ENCODE results near the gene CDKN1A. TPM values are rescaled to one million over a fixed set of nuclear protein-coding genes. Genes with fewer than 3 reads are reported as not detected.
"Not testable (repeated sequence)": the region's sequence is repeated elsewhere in the genome, so short reads cannot be mapped to it uniquely, and the experiment has no call there.

Gene CDKN1A
- total RNA-seq, 1 experiment from 2014 or later = 25.8 TPM

DNA sequence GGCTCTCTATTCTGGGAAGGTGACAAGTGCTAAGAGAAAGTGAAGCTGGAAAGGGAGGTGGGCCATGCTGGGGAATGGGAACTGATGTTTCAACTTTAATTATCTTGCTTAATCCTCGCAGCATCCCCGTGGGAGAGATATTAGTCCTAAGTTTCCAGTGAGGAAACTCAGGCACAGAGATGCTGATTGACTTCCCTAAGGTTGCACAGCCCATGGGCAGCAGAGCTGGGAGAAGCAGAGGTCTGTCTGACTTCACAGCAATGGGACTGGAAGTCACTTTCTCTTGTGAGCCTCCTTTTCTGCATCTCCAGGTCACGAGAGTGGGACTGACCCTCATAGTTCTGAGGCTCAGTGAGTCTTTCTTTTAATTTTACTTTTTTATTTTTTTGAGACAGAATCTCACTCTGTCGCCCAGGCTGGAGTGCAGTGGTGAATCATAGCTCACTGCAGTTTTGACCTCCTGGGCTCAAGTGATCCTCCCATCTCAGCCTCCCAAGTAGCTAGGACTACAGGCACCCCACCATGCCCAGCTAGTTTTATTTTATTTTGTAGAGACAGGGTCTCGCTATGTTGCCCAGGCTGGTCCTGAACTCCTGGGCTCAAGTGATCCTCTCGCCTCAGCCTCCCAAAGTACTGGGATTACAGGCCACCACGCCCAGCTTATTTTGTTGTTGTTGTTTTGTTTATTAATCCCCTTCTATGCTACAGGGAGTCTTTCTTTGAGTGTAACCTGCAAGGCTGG lies 21.7 kb downstream of the CDKN1A start:
- DNase-seq = no peak
- Histone ChIP-seq H3K36me3 (no peaks in the 10 kb centered on the region), H3K4me3 (no peak overlapping the region), H3K9me3 (peaks cover 2% of the 10 kb centered on the region; the same call in 1 of the 2 replicates), H3K27me3 (no peaks in the 10 kb centered on the region)

DNA sequence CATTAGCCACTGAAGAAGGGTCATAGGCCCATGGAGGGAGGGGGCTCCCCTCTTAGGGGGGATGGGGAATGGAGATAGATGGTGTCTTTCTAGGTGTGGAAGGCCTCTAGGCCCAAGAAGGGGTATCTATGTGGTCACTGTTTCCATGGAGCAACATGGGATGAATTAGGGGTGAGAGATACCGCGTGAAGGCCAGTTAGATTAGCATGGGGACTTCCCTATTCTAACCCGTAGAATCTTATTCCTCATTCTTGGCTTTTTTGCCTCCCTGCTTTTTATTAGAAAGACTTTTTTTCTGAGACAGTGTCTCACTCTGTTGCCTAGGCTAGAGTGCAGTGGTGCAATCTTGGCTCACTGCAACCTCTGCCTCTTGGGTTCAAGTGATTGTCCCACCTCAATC lies 22.3 kb downstream of the CDKN1A start:
- H3K9me3 ChIP-seq = peaks cover 2% of the 10 kb centered on the region; the same call in 1 of the 2 replicates
- H3K36me3 ChIP-seq = no peaks in the 10 kb centered on the region
- H3K4me3 ChIP-seq = no peak overlapping the region
- no peak for DNase-seq
- no peaks in the 10 kb centered on the region for H3K27me3 ChIP-seq

DNA sequence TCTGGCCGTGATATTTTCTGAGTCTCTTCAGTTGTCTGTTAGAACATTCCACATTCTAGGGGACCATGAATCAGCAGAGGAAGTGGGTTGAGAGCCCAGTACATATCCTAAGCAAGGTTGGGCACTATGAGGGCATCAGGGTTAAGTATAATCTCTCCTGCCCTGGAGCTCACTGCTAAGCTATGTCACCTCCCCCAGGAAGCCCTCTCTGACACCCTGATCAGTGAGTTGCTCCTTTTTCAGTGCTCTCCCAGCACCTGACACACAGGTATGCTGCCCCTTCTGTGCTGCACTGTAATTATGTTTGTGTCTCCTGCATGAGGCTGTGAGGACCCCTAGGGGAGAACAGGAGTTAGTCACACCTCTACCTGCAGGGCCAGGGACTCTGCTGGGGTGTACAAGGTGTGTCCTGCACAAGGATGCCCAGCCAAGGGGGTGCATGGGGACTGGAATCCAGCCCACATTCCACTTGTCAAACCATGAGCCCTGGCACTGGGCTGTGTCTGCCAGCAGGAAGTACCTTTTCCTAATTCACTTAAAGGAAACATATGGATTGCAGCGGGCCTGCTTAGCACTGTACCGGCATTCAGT lies 23.0 kb downstream of the CDKN1A start:
- DNase-seq = no peak
- peaks cover 2% of the 10 kb centered on the region; the same call in 1 of the 2 replicates for H3K9me3 ChIP-seq
- no peaks in the 10 kb centered on the region for H3K36me3 ChIP-seq

DNA sequence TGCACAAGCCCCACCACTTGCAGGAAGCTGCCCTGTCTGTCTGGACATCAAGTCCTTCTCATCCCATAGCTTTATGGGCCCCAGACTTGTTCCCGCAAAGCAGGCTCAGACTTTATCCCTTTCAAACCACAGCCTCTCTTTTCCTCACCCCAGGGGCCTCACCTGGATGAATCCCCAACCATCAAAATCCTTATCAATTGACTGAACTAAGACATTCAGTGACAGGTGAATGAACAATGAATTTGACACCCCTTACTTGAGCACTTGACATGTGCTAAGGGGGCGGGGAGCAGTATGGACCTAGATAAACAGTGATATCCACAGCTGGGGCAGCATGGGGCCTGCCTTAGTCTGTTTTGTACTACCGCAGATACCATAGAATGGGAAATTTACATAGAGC lies 24.1 kb downstream of the CDKN1A start:
- no peak overlapping the region for H3K4me3 ChIP-seq
- DNase-seq = no peak
- H3K27me3 ChIP-seq = no peaks in the 10 kb centered on the region
- H3K36me3 ChIP-seq = no peaks in the 10 kb centered on the region
- no peaks in the 10 kb centered on the region for H3K9me3 ChIP-seq

More for the DNA sequence above, 23.0 kb downstream of the CDKN1A start:
- no peaks in the 10 kb centered on the region for H3K27me3 ChIP-seq
- H3K4me3 ChIP-seq = no peak overlapping the region

DNA sequence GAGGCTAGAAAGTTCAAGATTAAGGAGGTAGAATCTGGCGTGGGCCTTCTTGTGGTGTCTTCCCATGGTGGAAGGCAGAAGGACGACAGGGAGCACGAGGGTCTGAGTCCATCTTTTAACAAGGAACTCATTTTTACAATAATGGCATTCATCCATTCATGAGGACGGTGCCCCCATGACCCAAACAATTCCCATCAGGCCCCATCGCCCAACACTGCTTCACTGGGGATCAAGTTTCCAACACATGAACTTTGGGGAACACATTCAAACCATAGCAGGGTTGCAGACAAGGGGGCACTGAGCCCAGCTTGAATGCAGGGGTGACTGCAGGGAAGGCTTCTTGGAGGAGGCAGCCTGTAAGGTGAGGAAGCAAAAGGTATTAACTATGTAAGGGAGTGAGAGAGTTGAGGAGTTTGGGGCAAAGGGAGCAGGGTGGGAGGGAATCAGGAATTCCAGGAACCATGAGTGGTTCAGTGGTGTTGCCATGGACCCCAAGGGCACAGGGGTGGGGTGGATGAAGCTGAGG lies 24.6 kb downstream of the CDKN1A start:
- H3K4me3 ChIP-seq = no peak overlapping the region
- DNase-seq = no peak
- H3K9me3 ChIP-seq = no peaks in the 10 kb centered on the region
- H3K36me3 ChIP-seq = no peaks in the 10 kb centered on the region
- H3K27me3 ChIP-seq = no peaks in the 10 kb centered on the region

DNA sequence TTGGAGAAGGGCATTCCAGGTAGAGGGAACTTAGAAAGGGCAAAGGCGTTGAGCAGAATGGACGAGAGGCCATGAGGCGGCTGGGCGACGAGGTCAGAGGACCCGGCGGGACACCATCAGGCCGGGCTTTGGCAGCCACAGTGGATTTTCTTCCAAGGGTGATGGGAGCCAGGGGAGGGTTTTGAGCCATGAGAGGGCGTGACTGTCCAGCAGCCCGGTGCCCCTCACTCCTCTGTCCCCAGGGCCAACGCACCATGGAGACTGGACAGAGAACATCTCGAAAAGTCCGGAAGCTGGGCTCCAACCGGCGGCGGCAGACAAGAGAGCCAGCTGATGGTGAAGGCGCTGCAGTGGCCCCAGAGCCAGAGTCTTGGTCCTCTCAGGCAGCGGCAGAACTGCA lies 25.5 kb downstream of the CDKN1A start:
- no peak for DNase-seq
- no peak overlapping the region for H3K4me3 ChIP-seq
- no peaks in the 10 kb centered on the region for H3K36me3 ChIP-seq
- no peaks in the 10 kb centered on the region for H3K27me3 ChIP-seq
- H3K9me3 ChIP-seq = no peaks in the 10 kb centered on the region

DNA sequence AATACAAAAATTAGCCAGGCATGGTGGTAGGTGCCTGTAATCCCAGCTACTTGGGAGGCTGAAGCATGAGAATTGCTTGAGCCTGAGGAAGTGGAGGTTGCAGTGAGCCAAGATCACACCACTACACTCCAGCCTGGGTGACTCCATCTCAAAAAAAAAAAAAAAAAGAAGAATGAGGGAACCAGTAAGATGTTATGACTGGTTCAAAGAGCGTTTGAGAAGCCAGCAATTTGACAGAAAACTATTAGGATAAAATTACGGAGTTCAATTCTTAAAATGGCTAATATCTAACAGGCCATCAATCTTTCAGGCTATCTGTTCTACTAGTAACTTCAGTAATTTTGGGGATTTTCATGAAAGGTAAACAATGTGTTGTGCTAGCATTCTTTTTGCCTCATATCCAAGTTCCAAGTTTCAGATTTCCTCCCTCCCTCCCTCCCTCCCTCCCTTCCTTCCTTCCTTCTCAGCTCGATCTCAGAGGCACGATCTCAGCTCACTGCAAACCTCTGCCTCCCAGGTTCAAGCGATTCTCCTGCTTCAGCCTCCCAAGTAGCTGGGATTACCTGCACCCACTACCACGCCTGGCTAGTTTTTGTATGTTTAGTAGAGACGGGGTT lies 26.6 kb downstream of the CDKN1A start:
- H3K4me3 ChIP-seq, H3K9me3 ChIP-seq, H3K27me3 ChIP-seq, DNase-seq, H3K36me3 ChIP-seq: not testable (repeated sequence)

DNA sequence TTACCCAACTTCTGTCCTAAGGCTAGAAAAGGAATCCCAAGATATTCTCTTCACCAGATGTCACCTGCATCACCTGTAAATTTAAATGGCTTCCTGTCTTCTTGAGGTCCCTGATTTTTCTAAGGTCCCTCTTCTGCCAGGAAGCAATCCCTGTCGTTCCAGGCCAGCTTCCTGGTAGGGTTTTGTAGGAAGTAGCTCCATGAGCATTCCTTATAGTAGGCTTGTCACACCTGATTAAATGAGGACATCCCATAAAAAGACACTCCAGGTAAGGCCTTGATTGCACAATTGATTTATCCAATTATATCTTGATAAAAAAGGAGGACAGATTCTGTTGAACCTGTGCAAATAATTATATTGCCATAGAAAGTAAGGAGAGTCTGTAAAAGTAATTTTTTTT lies 27.8 kb downstream of the CDKN1A start:
- Histone ChIP-seq H3K27me3 (no peaks in the 10 kb centered on the region), H3K36me3 (no peaks in the 10 kb centered on the region), H3K4me3 (no peak overlapping the region), H3K9me3 (no peaks in the 10 kb centered on the region)
- DNase-seq = no peak

DNA sequence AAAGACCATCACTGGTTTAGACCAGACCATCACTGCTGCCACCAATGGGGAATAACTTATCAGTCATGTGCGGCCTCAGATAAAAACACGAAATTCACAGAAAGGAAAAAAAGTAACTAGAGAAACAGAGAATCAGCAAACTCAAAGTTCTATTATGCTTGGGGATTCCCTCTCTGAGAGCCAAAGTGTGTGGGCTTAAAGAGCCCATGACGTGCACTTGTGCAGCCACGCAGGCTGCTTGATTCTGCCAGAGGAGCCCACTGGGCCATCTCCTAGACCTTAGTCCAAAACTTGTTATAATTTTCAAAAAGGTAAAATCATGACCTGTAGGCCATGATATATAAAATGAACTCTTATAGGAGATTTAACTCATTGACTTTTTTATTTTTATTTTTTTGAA lies 34.3 kb downstream of the CDKN1A start:
- no peak overlapping the region for H3K4me3 ChIP-seq
- no peaks in the 10 kb centered on the region for H3K9me3 ChIP-seq
- no peaks in the 10 kb centered on the region for H3K36me3 ChIP-seq
- DNase-seq = no peak
- no peaks in the 10 kb centered on the region for H3K27me3 ChIP-seq

DNA sequence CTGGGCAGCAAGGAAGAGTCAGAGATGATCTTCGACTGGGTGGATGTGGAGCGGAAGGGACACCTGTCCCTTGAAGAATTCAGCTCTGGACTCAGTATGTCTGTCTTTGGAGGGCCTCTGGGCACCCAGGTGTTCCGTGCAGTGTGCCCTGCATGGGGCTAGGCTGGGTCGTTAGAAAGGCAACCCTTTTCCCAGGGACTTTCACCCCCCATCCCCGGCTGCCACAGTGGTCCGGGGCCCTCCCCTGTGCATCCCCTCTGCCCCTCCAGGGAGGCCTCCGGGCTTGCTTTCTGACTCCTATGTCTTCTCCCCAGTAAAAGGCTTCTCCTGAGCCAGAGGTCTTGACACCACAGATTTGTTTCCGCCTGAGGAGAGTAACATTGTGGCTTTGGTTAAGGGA lies 35.3 kb downstream of the CDKN1A start:
- Histone ChIP-seq H3K36me3 (no peaks in the 10 kb centered on the region), H3K27me3 (no peaks in the 10 kb centered on the region), H3K4me3 (no peak overlapping the region), H3K9me3 (no peaks in the 10 kb centered on the region)
- DNase-seq = no peak

DNA sequence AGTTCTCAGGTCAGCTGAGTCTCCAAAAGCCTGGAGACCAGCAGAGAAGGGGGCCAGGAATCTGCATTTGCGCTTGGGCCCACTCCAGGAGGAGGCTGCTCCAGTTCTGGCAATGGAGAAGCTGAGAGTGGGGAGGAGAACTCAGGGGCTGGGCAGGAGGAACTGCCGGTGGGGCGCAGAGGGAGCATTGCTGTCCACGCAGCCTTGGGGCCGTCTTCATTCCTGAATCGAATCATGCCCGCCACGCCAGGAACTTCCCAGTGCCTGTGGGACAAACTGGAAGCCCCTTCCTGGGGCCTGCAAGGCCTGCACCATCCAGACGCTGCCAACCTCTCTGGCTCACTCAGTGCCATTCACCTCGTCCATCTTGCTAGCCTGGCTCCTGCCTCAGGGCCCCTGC lies 36.0 kb downstream of the CDKN1A start:
- no peaks in the 10 kb centered on the region for H3K36me3 ChIP-seq
- DNase-seq = no peak
- H3K27me3 ChIP-seq = no peaks in the 10 kb centered on the region
- H3K4me3 ChIP-seq = no peak overlapping the region
- no peaks in the 10 kb centered on the region for H3K9me3 ChIP-seq

DNA sequence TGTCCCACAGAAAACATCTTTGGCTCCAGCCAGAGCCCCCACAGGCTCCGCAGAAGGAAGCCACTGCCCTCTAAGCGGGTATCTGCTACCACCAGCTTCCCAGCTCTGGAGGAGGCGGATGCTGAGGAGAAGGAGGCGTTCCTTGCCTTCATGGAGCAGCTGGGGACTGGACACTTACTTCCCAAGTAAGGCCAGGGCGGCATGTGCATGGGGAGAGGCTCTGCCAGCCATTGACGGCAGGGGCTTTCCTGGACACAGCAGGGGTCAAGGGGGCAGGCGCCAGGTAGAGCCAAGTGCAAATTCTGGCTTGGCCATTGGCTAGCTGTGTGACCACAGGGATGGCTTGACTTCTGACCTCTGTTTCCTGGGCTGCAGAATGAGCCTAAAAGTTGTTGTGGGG lies 37.0 kb downstream of the CDKN1A start:
- Histone ChIP-seq H3K9me3 (no peaks in the 10 kb centered on the region), H3K4me3 (no peak overlapping the region)
- DNase-seq = no peak

DNA sequence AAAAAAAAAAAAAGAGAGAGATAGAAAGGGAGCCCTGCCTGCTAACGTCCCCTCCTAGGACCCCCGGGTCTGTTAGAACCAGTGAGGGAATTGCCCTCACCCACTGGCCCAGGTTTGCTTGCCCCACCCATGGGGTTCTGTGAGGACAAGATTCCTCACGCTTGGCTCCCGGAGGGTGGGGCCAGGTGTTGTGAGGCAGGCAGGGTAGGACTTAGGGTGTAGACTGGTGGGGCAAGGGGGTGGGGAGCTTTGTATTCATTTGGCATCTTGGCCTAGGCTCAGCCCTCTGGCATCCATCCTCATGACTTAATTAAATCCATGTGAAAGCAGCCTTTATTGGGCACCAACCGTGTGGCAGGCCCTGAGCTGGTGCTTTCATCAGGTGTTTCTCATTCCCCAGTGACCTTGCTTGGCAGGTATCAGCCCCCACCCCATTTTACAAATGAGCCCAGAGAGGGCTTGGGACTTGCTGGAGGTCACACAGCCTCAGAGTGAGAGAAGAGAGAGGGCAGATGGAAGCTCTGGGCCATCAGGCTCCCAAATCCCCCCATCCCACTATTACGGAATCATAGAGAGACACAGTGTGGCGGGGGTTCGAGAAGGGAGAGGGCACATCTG lies 38.1 kb downstream of the CDKN1A start:
- no peaks in the 10 kb centered on the region for H3K27me3 ChIP-seq

More for the DNA sequence above, 37.0 kb downstream of the CDKN1A start:
- Histone ChIP-seq H3K27me3 (no peaks in the 10 kb centered on the region), H3K36me3 (no peaks in the 10 kb centered on the region)

DNA sequence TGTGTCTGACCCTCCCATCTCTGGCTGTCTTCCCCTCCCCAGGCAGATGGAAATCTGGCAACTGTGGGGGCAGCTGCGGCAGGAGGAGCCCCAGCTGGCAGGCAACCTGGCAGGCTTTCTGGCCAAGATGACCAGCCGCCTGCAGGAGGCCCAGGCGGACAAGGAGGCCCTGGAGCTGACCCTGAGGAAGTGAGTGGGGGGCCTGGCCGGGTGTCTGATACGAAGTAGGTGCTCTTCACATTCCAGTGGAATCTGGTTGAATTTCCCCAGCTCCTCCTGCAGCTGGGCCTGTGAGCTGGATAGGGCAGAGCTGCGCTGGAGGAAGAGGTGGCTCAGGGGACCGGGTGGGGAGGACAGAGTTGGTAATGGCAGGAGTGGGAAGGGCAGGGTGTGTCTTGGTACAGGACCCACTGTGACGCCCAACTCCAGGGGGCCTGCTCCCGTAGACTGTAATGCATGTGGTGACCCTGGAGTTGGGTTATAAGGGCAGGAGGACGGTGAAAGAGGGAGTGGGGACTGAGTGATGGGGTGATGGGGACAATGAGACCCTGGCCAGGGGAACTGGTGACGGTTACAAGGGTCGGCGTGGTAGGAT lies 38.8 kb downstream of the CDKN1A start:
- Histone ChIP-seq H3K9me3 (no peaks in the 10 kb centered on the region), H3K27me3 (no peaks in the 10 kb centered on the region), H3K36me3 (no peaks in the 10 kb centered on the region), H3K4me3 (no peak overlapping the region)
- DNase-seq = no peak

More for the DNA sequence above, 38.1 kb downstream of the CDKN1A start:
- DNase-seq = no peak
- no peaks in the 10 kb centered on the region for H3K36me3 ChIP-seq
- no peak overlapping the region for H3K4me3 ChIP-seq
- H3K9me3 ChIP-seq = no peaks in the 10 kb centered on the region

DNA sequence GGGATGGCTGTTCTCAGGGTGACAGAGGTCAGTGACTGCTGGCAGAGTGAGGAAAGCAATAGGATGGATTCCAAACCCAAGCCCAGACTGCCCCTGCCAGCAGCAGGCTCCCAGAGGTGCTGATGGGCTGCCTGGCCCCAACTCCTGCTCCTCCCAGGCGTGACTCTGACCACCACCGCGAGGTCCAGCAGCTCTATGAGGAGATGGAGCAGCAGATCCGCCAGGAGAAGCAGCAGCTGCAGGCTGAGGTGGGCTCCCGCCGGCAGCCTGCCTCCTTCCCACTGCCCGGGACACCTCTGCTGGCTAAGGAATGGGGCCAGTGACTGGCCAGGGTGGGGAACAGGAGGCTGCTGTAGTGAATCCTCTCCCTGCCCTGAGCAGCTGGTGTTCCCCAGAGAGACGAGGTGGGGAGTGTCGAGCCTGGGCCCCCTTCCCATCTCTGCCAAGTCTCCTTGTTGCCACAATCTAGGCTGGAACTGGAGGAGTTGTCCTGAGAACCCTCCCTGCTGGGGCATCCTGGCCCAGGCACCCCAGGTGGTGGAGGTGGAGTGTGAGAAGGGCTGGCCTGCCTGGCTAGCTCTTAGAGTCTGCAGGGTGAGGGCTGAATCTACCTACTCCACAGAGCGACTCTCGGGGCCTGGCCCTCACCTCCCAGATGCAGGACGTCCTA lies 39.5 kb downstream of the CDKN1A start:
- DNase-seq = no peak
- no peaks in the 10 kb centered on the region for H3K27me3 ChIP-seq
- H3K9me3 ChIP-seq = no peaks in the 10 kb centered on the region
- no peaks in the 10 kb centered on the region for H3K36me3 ChIP-seq
- H3K4me3 ChIP-seq = no peak overlapping the region

DNA sequence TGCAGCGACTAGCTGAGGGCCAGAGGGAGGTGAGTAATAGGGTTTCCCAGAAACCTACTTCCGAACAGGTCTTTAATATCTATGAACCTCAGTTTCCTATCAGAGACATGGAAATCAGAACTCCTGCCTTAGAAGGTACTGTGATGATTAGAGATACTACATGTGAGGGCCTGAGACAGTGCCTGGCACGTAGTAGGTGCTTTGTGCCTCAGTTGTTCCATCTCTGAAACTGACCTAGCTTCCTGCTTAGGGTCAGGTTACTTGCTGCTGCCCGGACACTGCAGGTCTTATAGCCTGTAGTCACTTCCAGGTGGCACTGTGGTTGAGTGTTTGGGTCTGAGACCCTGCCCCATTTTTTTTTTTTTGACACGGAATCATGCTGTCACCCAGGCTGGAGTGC lies 40.0 kb downstream of the CDKN1A start:
- Histone ChIP-seq H3K4me3 (no peak overlapping the region), H3K27me3 (no peaks in the 10 kb centered on the region), H3K36me3 (no peaks in the 10 kb centered on the region), H3K9me3 (no peaks in the 10 kb centered on the region)
- no peak for DNase-seq
